ES-I3 (cell line): ENCODE data around the gene FHL1.
"Not testable (repeated sequence)": the region's sequence is repeated elsewhere in the genome, so short reads cannot be mapped to it uniquely, and the experiment has no call there.

ENCODE experiments used
- H3K36me3 ChIP-seq: 2 replicates; pipeline ENCODE4 v1.6.1; 2013; ENCODE audit warnings: mild to moderate bottlenecking, low read length, control low read depth, moderate library complexity; ENCODE audit not compliant: insufficient read depth
- H3K4me1 ChIP-seq: 2 replicates; pipeline ENCODE4 v1.6.1; 2013; ENCODE audit warnings: mild to moderate bottlenecking, control low read depth, low read length; ENCODE audit not compliant: insufficient read depth
- H3K9ac ChIP-seq: 2 replicates; pipeline ENCODE4 v1.6.1; 2013; ENCODE audit warnings: low read depth, mild to moderate bottlenecking, low read length, moderate library complexity
- H3K9me3 ChIP-seq: 2 replicates; pipeline ENCODE4 v1.6.1; 2013; ENCODE audit warnings: mild to moderate bottlenecking, low read length, moderate library complexity; ENCODE audit not compliant: control insufficient read depth, insufficient read depth

FHL1 gene

GRCh38 chrX:136162827-136163570 is 15.7 kb downstream of the FHL1 start:
- no peak overlapping the region for H3K9ac ChIP-seq
- H3K36me3 ChIP-seq = no peaks in the 10 kb centered on the region
- H3K9me3 ChIP-seq = no peaks in the 10 kb centered on the region
- H3K4me1 ChIP-seq = peaks cover 5% of the 10 kb centered on the region; the same call in 1 of the 2 replicates

- Histone ChIP-seq H3K9ac (no peak overlapping the region), H3K9me3 (no peaks in the 10 kb centered on the region), H3K36me3 (no peaks in the 10 kb centered on the region), H3K4me1 (peaks cover 9% of the 10 kb centered on the region; the same call in 1 of the 2 replicates)
Measured at GRCh38 chrX:136163689-136164088, 16.4 kb downstream of the FHL1 start.

GRCh38 chrX:136165406-136165805 is 18.1 kb downstream of the FHL1 start:
- H3K4me1 ChIP-seq = peaks cover 21% of the 10 kb centered on the region
- H3K9me3 ChIP-seq = no peaks in the 10 kb centered on the region
- no peak overlapping the region for H3K9ac ChIP-seq
- H3K36me3 ChIP-seq = no peaks in the 10 kb centered on the region

- Histone ChIP-seq H3K9me3 (no peaks in the 10 kb centered on the region), H3K36me3 (no peaks in the 10 kb centered on the region), H3K4me1 (peaks cover 30% of the 10 kb centered on the region), H3K9ac (no peak overlapping the region)
Measured at GRCh38 chrX:136166221-136166855, 19.0 kb downstream of the FHL1 start.

GRCh38 chrX:136167989-136168388 is 20.7 kb downstream of the FHL1 start:
- H3K4me1 ChIP-seq = peaks cover 32% of the 10 kb centered on the region
- not testable (repeated sequence) for H3K9me3 ChIP-seq, H3K36me3 ChIP-seq, H3K9ac ChIP-seq

- H3K9me3 ChIP-seq = no peaks in the 10 kb centered on the region
- no peaks in the 10 kb centered on the region for H3K36me3 ChIP-seq
- peaks cover 32% of the 10 kb centered on the region for H3K4me1 ChIP-seq
- no peak overlapping the region for H3K9ac ChIP-seq
Measured at GRCh38 chrX:136168929-136169735, 21.8 kb downstream of the FHL1 start.

GRCh38 chrX:136170139-136170800 is 22.9 kb downstream of the FHL1 start:
- Histone ChIP-seq H3K36me3 (no peaks in the 10 kb centered on the region), H3K9me3 (no peaks in the 10 kb centered on the region), H3K9ac (no peak overlapping the region), H3K4me1 (peaks cover 32% of the 10 kb centered on the region)

GRCh38 chrX:136171420-136171819 is 24.1 kb downstream of the FHL1 start:
- no peak overlapping the region for H3K9ac ChIP-seq
- no peaks in the 10 kb centered on the region for H3K36me3 ChIP-seq
- no peaks in the 10 kb centered on the region for H3K9me3 ChIP-seq
- H3K4me1 ChIP-seq = peaks cover 27% of the 10 kb centered on the region

- Histone ChIP-seq H3K4me1 (peaks cover 1% of the 10 kb centered on the region; the same call in 1 of the 2 replicates), H3K9ac (no peak overlapping the region), H3K9me3 (no peaks in the 10 kb centered on the region), H3K36me3 (no peaks in the 10 kb centered on the region)
Measured at GRCh38 chrX:136176399-136176825, 29.1 kb downstream of the FHL1 start.

GRCh38 chrX:136179133-136179532 is 31.8 kb downstream of the FHL1 start:
- H3K9ac ChIP-seq = no peak overlapping the region
- no peaks in the 10 kb centered on the region for H3K4me1 ChIP-seq
- no peaks in the 10 kb centered on the region for H3K36me3 ChIP-seq

GRCh38 chrX:136182414-136182813 is 35.1 kb downstream of the FHL1 start:
- H3K4me1 ChIP-seq = no peaks in the 10 kb centered on the region
- H3K9me3 ChIP-seq = no peaks in the 10 kb centered on the region
- H3K9ac ChIP-seq = no peak overlapping the region
- H3K36me3 ChIP-seq = no peaks in the 10 kb centered on the region

More at GRCh38 chrX:136179133-136179532, 31.8 kb downstream of the FHL1 start:
- H3K9me3 ChIP-seq = no peaks in the 10 kb centered on the region

GRCh38 chrX:136183172-136183571 is 35.8 kb downstream of the FHL1 start:
- Histone ChIP-seq H3K4me1 (no peaks in the 10 kb centered on the region), H3K9me3 (no peaks in the 10 kb centered on the region), H3K36me3 (no peaks in the 10 kb centered on the region), H3K9ac (no peak overlapping the region)

GRCh38 chrX:136183917-136184316 is 36.6 kb downstream of the FHL1 start:
- Histone ChIP-seq H3K4me1 (no peaks in the 10 kb centered on the region), H3K36me3 (no peaks in the 10 kb centered on the region), H3K9ac (no peak overlapping the region), H3K9me3 (no peaks in the 10 kb centered on the region)

- H3K9ac ChIP-seq = no peak overlapping the region
- H3K36me3 ChIP-seq = no peaks in the 10 kb centered on the region
- no peaks in the 10 kb centered on the region for H3K4me1 ChIP-seq
- H3K9me3 ChIP-seq = no peaks in the 10 kb centered on the region
Measured at GRCh38 chrX:136185401-136186022, 38.2 kb downstream of the FHL1 start.
